Smooth muscle cell (in vitro differentiated cells): ENCODE data around the gene DDX60. TPM values are rescaled to one million over a fixed set of nuclear protein-coding genes. Genes with fewer than 3 reads are reported as not detected.

Experiments
- DNase-seq: peaks from one replicate; lab custom pipeline; 2025; ENCODE audit not compliant: unreplicated experiment; lab: John Stamatoyannopoulos, UW
- H2AFZ ChIP-seq: fragments of 200-600 bp; sonication (generic); 2 replicates; pipeline ENCODE4 v1.6.0; 2016; ENCODE audit warnings: antibody characterized with exemption, low read depth, mild to moderate bottlenecking
- H3F3A ChIP-seq: fragments of 200-600 bp; sonication (generic); 2 replicates; pipeline ENCODE4 v1.6.0; 2017; ENCODE audit warnings: antibody characterized with exemption, low read depth
- H3K27ac ChIP-seq: fragments of 200-600 bp; sonication (generic); 2 replicates; pipeline ENCODE4 v1.5.1; 2016; ENCODE audit warnings: low read depth, mild to moderate bottlenecking
- H3K27me3 ChIP-seq: fragments of 200-600 bp; sonication (generic); 2 replicates; pipeline ENCODE4 v1.6.1; 2016; ENCODE audit warnings: low read depth, mild to moderate bottlenecking
- H3K36me3 ChIP-seq: fragments of 200-600 bp; sonication (generic); 2 replicates; pipeline ENCODE4 v1.5.1; 2016; ENCODE audit warnings: low read depth
- H3K4me1 ChIP-seq: fragments of 200-600 bp; sonication (generic); 2 replicates; pipeline ENCODE4 v1.5.1; 2016; ENCODE audit warnings: low read depth
- H3K4me2 ChIP-seq: fragments of 200-600 bp; sonication (generic); 2 replicates; pipeline ENCODE4 v1.6.0; 2016; ENCODE audit warnings: mild to moderate bottlenecking
- H3K4me3 ChIP-seq: fragments of 200-600 bp; sonication (generic); 2 replicates; pipeline ENCODE4 v1.5.1; 2016; ENCODE audit warnings: mild to moderate bottlenecking
- H3K79me2 ChIP-seq: fragments of 200-600 bp; sonication (generic); 2 replicates; pipeline ENCODE4 v1.6.0; 2016; ENCODE audit warnings: low read depth, mild to moderate bottlenecking
- H3K9ac ChIP-seq: fragments of 200-600 bp; sonication (generic); 2 replicates; pipeline ENCODE4 v1.6.0; 2016; ENCODE audit warnings: low read depth
- H3K9me3 ChIP-seq: fragments of 200-600 bp; sonication (generic); replicated peaks from 2 replicates; pipeline ENCODE4 v1.5.1; 2016; ENCODE audit warnings: low read depth
- H4K20me1 ChIP-seq: fragments of 200-600 bp; sonication (generic); 2 replicates; pipeline ENCODE4 v1.6.0; 2016; ENCODE audit warnings: low read depth
- WGBS: methylation state at CpG from one replicate; pipeline ENCODE4 v1.1.7; 2016; ENCODE audit warnings: low lambda C conversion rate; 5-methylcytosine and 5-hydroxymethylcytosine counted together
- polyA plus RNA-seq: library from polyadenylated mRNA; unstranded; fragments of >200 nt; fragmentation: Nextera tagmentation; extraction: Ambion mirVana; gene quantifications from 2 replicates; pipeline ENCODE4 v1.2.1, GENCODE V29; 2016
- total RNA-seq: library from RNA; depleted of rRNA; stranded (reverse); fragments of >200 nt; gene quantifications from 2 replicates; pipeline ENCODE4 v1.2.3, GENCODE V29; 2014
- TF ChIP-seq, protein P1 (sequence below): fragments of 200-600 bp; sonication (generic); IDR thresholded peaks from 2 replicates; pipeline ENCODE4 v1.5.1; 2017; ENCODE audit warnings: borderline replicate concordance, mild to moderate bottlenecking, antibody characterized with exemption; ENCODE audit not compliant: insufficient read depth, poor library complexity, severe bottlenecking

DDX60 gene
- total and polyA plus RNA-seq, 2 experiments from 2014 or later = 0.87 to 6.7 TPM

GRCh38 chr4:168197926-168198325 lies 120.6 kb downstream of the DDX60 start:
- no peaks in the 10 kb centered on the region for H3K79me2 ChIP-seq
- no peaks in the 10 kb centered on the region for H4K20me1 ChIP-seq
- H2AFZ ChIP-seq = no peak overlapping the region
- TF ChIP-seq, protein P1, sequence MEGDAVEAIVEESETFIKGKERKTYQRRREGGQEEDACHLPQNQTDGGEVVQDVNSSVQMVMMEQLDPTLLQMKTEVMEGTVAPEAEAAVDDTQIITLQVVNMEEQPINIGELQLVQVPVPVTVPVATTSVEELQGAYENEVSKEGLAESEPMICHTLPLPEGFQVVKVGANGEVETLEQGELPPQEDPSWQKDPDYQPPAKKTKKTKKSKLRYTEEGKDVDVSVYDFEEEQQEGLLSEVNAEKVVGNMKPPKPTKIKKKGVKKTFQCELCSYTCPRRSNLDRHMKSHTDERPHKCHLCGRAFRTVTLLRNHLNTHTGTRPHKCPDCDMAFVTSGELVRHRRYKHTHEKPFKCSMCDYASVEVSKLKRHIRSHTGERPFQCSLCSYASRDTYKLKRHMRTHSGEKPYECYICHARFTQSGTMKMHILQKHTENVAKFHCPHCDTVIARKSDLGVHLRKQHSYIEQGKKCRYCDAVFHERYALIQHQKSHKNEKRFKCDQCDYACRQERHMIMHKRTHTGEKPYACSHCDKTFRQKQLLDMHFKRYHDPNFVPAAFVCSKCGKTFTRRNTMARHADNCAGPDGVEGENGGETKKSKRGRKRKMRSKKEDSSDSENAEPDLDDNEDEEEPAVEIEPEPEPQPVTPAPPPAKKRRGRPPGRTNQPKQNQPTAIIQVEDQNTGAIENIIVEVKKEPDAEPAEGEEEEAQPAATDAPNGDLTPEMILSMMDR = no peak
- no peak overlapping the region for H3K27ac ChIP-seq
- H3F3A ChIP-seq = no peaks in the 10 kb centered on the region
- H3K9ac ChIP-seq = no peak overlapping the region
- no peak overlapping the region for H3K4me2 ChIP-seq
- H3K4me1 ChIP-seq = no peaks in the 10 kb centered on the region
- no peak for DNase-seq
- H3K36me3 ChIP-seq = no peaks in the 10 kb centered on the region
- no peaks in the 10 kb centered on the region for H3K27me3 ChIP-seq
- no peak overlapping the region for H3K4me3 ChIP-seq
- no peaks in the 10 kb centered on the region for H3K9me3 ChIP-seq

DNA sequence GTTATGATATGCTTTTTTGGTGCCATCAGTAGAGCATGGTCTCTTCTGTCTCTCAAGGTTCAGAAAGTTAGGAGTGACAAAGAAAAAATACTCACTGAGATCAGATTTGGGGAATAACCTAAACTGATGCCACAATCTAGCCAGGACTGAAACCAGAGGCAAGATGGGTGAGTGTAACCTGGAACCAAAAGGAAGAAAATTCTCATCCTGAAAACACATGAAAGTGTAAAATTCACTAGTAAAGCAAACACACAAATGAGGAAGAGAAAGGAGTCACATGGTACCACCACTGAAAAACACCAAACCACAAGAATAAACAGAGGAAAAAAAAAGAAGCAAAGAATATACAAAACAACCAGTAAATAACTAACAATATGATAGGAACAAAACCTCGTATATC lies 129.8 kb downstream of the DDX60 start:
- H3K36me3 ChIP-seq = no peaks in the 10 kb centered on the region
- no peaks in the 10 kb centered on the region for H3F3A ChIP-seq
- WGBS = 95% methylated on average over 1 of the region's 1 CpG
- H4K20me1 ChIP-seq = no peaks in the 10 kb centered on the region
- no peaks in the 10 kb centered on the region for H3K27me3 ChIP-seq
- DNase-seq = no peak
- H3K79me2 ChIP-seq = no peaks in the 10 kb centered on the region
- no peak overlapping the region for H2AFZ ChIP-seq
- TF ChIP-seq, protein P1 = no peak
- no peaks in the 10 kb centered on the region for H3K4me1 ChIP-seq
- H3K9ac ChIP-seq = no peak overlapping the region
- no peak overlapping the region for H3K4me2 ChIP-seq
- H3K27ac ChIP-seq = no peak overlapping the region
- no peak overlapping the region for H3K4me3 ChIP-seq
- H3K9me3 ChIP-seq = no peaks in the 10 kb centered on the region

GRCh38 chr4:168183717-168184571 lies 134.6 kb downstream of the DDX60 start:
- H3K4me2 ChIP-seq = peak overlapping the region; percentile 53
- H3K36me3 ChIP-seq = no peaks in the 10 kb centered on the region
- TF ChIP-seq, protein P1 = peak; percentile 74
- H2AFZ ChIP-seq = no peak overlapping the region
- no peak overlapping the region for H3K9ac ChIP-seq
- H3F3A ChIP-seq = no peaks in the 10 kb centered on the region
- H3K4me1 ChIP-seq = no peaks in the 10 kb centered on the region
- H3K4me3 ChIP-seq = no peak overlapping the region
- 23% methylated on average over 6 of the region's 6 CpGs for WGBS
- no peaks in the 10 kb centered on the region for H3K9me3 ChIP-seq
- no peak overlapping the region for H3K27ac ChIP-seq
- no peaks in the 10 kb centered on the region for H3K27me3 ChIP-seq
- H4K20me1 ChIP-seq = no peaks in the 10 kb centered on the region
- DNase-seq = no peak
- no peaks in the 10 kb centered on the region for H3K79me2 ChIP-seq
